AG10803 (cell line): ENCODE results near the gene NRSN1.
"Not testable (repeated sequence)": the region's sequence is repeated elsewhere in the genome, so short reads cannot be mapped to it uniquely, and the experiment has no call there.

Experiments
- DNase-seq: peaks from one replicate; pipeline ENCODE4 v3.0.0; 2010; ENCODE audit warnings: low read depth
- H3K4me3 ChIP-seq: 2 replicates; pipeline ENCODE4 v1.5.1; 2011; ENCODE audit warnings: mild to moderate bottlenecking, low read length, control low read depth
- TF ChIP-seq, protein P1 (sequence below): conservative IDR thresholded peaks from 2 replicates; pipeline ENCODE4 v1.5.1; 2011; ENCODE audit warnings: mild to moderate bottlenecking, low read length, control low read depth, inconsistent platforms

Gene NRSN1

DNA sequence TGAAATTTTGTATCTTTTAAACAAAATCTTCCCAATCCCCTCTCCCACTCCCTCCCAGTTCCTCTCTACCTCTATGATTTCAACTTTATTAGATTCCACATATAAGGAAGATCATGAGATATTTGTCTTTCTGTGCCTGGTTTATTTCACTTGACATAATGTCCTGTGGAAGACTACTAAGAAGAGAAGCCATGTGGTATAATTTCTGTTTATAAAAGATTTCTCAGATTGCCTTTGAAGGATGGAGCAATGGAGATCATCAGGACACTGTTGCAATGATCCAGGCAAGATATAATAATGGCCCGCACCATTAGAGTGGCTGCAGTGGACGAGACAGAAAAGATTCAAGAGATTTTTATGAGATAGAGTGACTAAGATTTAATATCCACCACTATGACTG is 13.1 kb downstream of the NRSN1 start:
- DNase-seq, result no peak
- H3K4me3 ChIP-seq, result no peak overlapping the region
- TF ChIP-seq, protein P1, sequence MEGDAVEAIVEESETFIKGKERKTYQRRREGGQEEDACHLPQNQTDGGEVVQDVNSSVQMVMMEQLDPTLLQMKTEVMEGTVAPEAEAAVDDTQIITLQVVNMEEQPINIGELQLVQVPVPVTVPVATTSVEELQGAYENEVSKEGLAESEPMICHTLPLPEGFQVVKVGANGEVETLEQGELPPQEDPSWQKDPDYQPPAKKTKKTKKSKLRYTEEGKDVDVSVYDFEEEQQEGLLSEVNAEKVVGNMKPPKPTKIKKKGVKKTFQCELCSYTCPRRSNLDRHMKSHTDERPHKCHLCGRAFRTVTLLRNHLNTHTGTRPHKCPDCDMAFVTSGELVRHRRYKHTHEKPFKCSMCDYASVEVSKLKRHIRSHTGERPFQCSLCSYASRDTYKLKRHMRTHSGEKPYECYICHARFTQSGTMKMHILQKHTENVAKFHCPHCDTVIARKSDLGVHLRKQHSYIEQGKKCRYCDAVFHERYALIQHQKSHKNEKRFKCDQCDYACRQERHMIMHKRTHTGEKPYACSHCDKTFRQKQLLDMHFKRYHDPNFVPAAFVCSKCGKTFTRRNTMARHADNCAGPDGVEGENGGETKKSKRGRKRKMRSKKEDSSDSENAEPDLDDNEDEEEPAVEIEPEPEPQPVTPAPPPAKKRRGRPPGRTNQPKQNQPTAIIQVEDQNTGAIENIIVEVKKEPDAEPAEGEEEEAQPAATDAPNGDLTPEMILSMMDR, result no peak

DNA sequence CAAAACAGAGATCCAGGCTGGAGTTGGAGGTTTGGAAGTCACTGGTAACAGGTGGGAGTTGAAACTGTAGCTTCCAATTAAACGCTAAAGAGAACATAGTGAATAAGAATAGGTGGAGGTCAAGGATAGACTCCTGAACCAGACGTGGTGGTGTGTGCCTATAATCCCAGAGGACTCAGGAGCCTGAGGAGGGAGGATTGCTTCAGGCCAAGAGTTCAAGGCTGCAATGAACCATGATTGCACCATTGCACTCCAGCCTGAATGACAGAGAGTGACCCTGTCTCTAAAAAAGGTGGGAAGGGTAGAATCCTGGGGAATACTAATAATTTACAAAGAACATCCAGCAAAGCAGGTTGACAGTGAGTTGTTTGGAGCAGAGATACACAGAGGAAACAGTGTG is 13.6 kb downstream of the NRSN1 start:
- DNase-seq, result no peak
- TF ChIP-seq, protein P1, result no peak
- H3K4me3 ChIP-seq, result no peak overlapping the region

DNA sequence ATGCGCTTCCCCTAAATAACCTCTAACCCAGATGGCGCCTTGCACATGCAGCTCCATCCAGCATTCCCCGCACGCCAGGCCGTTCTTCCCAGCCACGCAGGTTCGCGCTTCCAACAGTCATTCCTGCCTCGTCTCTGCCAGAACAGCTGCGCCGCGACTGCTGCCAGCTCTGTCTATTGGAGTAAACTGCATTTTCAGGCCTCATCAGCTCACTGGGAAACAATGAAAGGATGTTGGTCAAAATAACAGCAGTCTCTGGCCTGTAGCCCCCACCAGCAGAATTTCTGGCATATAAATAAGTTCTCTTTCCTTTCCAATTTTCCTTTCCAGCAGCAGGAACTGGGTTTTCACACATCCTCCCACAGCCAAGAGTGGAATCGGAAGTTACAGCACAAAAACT is 14.6 kb downstream of the NRSN1 start:
- no peak overlapping the region for H3K4me3 ChIP-seq
- no peak for DNase-seq
- TF ChIP-seq, protein P1, result no peak

DNA sequence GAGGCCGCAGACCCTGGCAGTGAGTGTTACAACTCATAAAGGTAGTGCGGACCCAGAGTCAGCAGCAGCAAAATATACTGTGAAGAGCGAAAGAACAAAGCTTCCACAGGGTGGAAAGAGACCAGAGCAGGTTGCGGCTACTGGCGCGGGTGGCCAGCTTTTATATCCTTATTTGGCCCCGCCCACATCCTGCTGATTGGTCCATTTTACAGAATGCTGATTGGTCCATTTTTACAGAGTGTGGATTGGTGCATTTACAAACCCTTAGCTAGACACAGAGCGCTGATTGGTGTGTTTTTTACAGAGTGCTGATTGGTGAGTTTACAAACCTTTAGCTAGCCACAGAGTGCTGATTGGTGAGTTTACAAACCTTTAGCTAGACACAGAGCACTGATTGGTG is 16.7 kb downstream of the NRSN1 start:
- not testable (repeated sequence) for DNase-seq, H3K4me3 ChIP-seq

DNA sequence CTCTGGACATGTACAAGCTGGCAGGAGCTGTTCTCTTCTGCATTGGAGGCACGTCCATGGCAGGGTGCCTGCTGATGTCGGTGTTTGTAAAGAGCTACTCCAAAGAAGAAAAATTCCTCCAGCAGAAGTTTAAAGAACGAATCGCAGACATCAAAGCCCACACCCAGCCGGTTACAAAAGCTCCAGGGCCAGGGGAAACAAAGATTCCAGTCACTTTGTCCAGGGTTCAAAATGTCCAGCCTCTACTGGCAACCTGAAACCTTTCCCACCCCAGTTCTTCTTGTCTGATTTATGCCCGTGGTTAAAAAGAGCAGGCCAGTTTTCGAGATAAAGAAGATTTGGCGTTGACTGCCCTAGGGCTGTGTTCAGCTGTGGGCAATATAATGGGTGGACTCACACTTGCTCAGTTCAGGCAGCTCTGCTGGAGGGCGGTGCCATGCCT is 19.7 kb downstream of the NRSN1 start:
- no peak for DNase-seq
- TF ChIP-seq, protein P1, result no peak
- H3K4me3 ChIP-seq, result no peak overlapping the region

DNA sequence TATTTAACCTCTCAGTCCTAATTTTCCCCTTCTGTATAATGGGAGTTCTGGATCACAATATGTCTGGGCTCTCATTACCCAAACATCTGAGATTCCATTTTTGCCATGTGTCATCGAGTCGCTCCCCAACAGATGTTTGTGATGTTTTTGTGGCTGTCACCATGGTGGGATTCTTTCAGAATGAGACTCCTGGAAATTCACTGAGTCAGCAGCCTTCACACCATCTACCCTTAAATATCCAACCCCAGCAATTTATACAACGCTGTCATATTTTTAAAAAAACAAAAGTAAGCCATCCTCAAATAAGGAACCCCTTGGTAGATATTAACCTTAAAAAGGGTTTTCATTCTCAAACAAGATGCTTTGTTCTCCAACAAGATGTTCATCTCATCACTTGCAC is 20.9 kb downstream of the NRSN1 start:
- TF ChIP-seq, protein P1, result no peak
- DNase-seq, result no peak
- no peak overlapping the region for H3K4me3 ChIP-seq

DNA sequence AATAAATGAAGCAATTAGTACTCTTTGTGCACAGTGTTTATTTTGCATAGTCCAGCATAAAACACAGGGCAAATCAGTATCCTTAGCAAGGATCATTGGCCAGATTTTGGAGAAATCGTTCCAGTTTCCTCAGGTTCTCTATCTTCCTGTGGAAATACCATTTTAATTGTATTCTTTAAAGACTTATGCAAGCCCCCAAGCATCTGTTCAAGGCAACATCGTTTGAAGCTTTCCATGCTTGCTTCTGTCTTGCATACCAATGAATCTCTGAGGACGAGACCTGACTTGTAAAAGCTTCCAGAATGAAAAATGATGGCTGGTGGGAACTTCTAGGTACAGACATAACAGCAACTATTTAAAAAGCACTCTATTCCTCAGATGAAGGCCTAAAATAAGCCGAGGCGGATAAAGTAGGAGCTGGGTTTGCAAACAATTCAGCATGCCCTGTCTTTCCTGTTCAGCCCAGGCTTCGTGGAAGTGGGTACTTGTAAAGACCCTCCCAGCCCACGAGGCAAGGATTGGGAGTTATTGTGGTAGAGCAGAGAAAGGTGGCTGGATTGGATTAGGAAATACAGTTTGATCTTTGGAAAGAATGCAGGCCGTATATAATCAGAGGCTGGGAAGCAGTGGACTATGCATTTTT is 21.6 kb downstream of the NRSN1 start:
- no peak overlapping the region for H3K4me3 ChIP-seq
- no peak for DNase-seq
- TF ChIP-seq, protein P1, result no peak
